Measurements from ENCODE around the gene ZRSR2. TPM values are rescaled to one million over a fixed set of nuclear protein-coding genes. Genes with fewer than 3 reads are reported as not detected.

The ZRSR2 gene
- polyA plus RNA-seq, 1 of the 3 experiments (the other 2 are of a cell fraction), result 14.3 TPM

- H3K27ac ChIP-seq (ENCODE audit: low read depth in 2 of 2, low read length in 1 of 2), result no peak overlapping the region
- no peak for TF ChIP-seq JUND (IDR thresholded peaks at IDR 0.05)
- no peak for TF ChIP-seq NRF1 (IDR thresholded peaks at IDR 0.05; ENCODE audit: low read depth, low read length)
- TF ChIP-seq FOXM1 (IDR thresholded peaks at IDR 0.05; ENCODE audit: low read depth), result no peak
- TF ChIP-seq EZH2phosphoT487 (IDR thresholded peaks at IDR 0.05; ENCODE audit: borderline replicate concordance, low read depth), result no peak
- no peak for TF ChIP-seq SMC3 (IDR thresholded peaks at IDR 0.05; ENCODE audit: low read depth, low read length)
- no peak for TF ChIP-seq EP300 (IDR thresholded peaks at IDR 0.05; ENCODE audit: borderline replicate concordance in 1 of 2, low read depth in 1 of 2, low read length in 1 of 2)
- TF ChIP-seq IRF3 (IDR thresholded peaks at IDR 0.05; ENCODE audit: low read depth, low read length), result no peak
- TF ChIP-seq ZBTB33 (IDR thresholded peaks at IDR 0.05; ENCODE audit: borderline replicate concordance, low read depth), result no peak
- TF ChIP-seq USF2 (IDR thresholded peaks at IDR 0.05; ENCODE audit: borderline replicate concordance, low read depth, low read length), result no peak
- no peak for TF ChIP-seq PBX3 (IDR thresholded peaks at IDR 0.05)
- POLR2A ChIA-PET, result no interaction called here
- no peaks in the 10 kb centered on the region for H4K20me1 ChIP-seq (ENCODE audit: insufficient read depth)
- H3K4me2 ChIP-seq, result no peak overlapping the region
- no peak for DNase-seq
- no peak overlapping the region for H3K9ac ChIP-seq
- H3K9me3 ChIP-seq, result no peaks in the 10 kb centered on the region
- no peaks in the 10 kb centered on the region; the same call in 1 of the 2 replicates for H3K27me3 ChIP-seq (ENCODE audit: insufficient read depth)
- H3K4me1 ChIP-seq (ENCODE audit: control insufficient read depth in 1 of 2, insufficient read depth in 2 of 2, low read depth in 1 of 2, low read length in 1 of 2), result peaks cover 6 to 9% of the 10 kb centered on the region in 2 experiments; a peak in 2 of 4 replicates
- H3K79me2 ChIP-seq (ENCODE audit: insufficient read depth), result peaks cover 4% of the 10 kb centered on the region; the same call in 1 of the 2 replicates
- 39% methylated on average over 1 of the region's 1 CpG for WGBS (ENCODE audit: low lambda C conversion rate)
- H3F3A ChIP-seq (replicated peaks; ENCODE audit: insufficient read depth), result peaks cover 16% of the 10 kb centered on the region
- H3K4me3 ChIP-seq (ENCODE audit: low read depth in 2 of 2, low read length in 1 of 2), result no peak overlapping the region
- H3K36me3 ChIP-seq (replicated peaks in 1 of 2; ENCODE audit: control insufficient read depth in 1 of 2, insufficient read depth in 2 of 2, low read length in 1 of 2), result no peaks in the 10 kb centered on the region
- CTCF ChIA-PET, result no interaction called here
- H2AFZ ChIP-seq (ENCODE audit: low read depth), result no peak overlapping the region
- no peaks in the 10 kb centered on the region for H3K9me2 ChIP-seq
These were observed 67.8 kb downstream of the ZRSR2 start for GRCh38 chrX:15858051-15858450.

GRCh38 chrX:15860921-15861320 lies 70.6 kb downstream of the ZRSR2 start:
- no peak overlapping the region for H3K27ac ChIP-seq (ENCODE audit: low read depth in 2 of 2, low read length in 1 of 2)
- 40% methylated on average over 3 of the region's 3 CpGs for WGBS (ENCODE audit: low lambda C conversion rate)
- H3K36me3 ChIP-seq (replicated peaks in 1 of 2; ENCODE audit: control insufficient read depth in 1 of 2, insufficient read depth in 2 of 2, low read length in 1 of 2), result no peaks in the 10 kb centered on the region
- H4K20me1 ChIP-seq (ENCODE audit: insufficient read depth), result no peaks in the 10 kb centered on the region
- no peak overlapping the region for H3K9ac ChIP-seq
- DNase-seq, result no peak
- peaks cover 1 to 3% of the 10 kb centered on the region in 2 experiments; a peak in 2 of 4 replicates for H3K4me1 ChIP-seq (ENCODE audit: control insufficient read depth in 1 of 2, insufficient read depth in 2 of 2, low read depth in 1 of 2, low read length in 1 of 2)
- CTCF ChIA-PET, result interaction anchor here (0.8 to 1.4 kb wide), 2 partner anchors 173 to 263 kb away, joined by 3 read pairs; partner anchors contain the start of gene GRPR
- H3K27me3 ChIP-seq (ENCODE audit: insufficient read depth), result peaks cover 9% of the 10 kb centered on the region; the same call in 1 of the 2 replicates
- H3K9me2 ChIP-seq, result no peaks in the 10 kb centered on the region
- no peak overlapping the region for H3K4me2 ChIP-seq
- H3K4me3 ChIP-seq (ENCODE audit: low read depth in 2 of 2, low read length in 1 of 2), result no peak overlapping the region
- H3K79me2 ChIP-seq (ENCODE audit: insufficient read depth), result no peaks in the 10 kb centered on the region
- peaks cover 6% of the 10 kb centered on the region for H3F3A ChIP-seq (replicated peaks; ENCODE audit: insufficient read depth)
- POLR2A ChIA-PET, result no interaction called here
- H2AFZ ChIP-seq (ENCODE audit: low read depth), result no peak overlapping the region
- H3K9me3 ChIP-seq, result no peaks in the 10 kb centered on the region
- no peak for TF ChIP-seq JUND (IDR thresholded peaks at IDR 0.05)
- no peak for TF ChIP-seq EP300 (IDR thresholded peaks at IDR 0.05; ENCODE audit: borderline replicate concordance in 1 of 2, low read depth in 1 of 2, low read length in 1 of 2)
- no peak for TF ChIP-seq FOXJ3 (CRISPR knock-in tag; IDR thresholded peaks at IDR 0.05)
- no peak for TF ChIP-seq RXRA (IDR thresholded peaks at IDR 0.05; ENCODE audit: borderline replicate concordance, low read depth)
- no peak for TF ChIP-seq MAX (IDR thresholded peaks at IDR 0.05; ENCODE audit: low read depth)
- no peak for TF ChIP-seq SIN3A (IDR thresholded peaks at IDR 0.05; ENCODE audit: borderline replicate concordance, low read depth, low read length)
- no peak for TF ChIP-seq TEAD4 (IDR thresholded peaks at IDR 0.05; ENCODE audit: borderline replicate concordance, insufficient read depth)
- TF ChIP-seq CHD2 (IDR thresholded peaks at IDR 0.05; ENCODE audit: low read length, partially characterized antibody), result no peak
- no peak for TF ChIP-seq MXI1 (IDR thresholded peaks at IDR 0.05; ENCODE audit: low read depth, low read length)
- no peak for TF ChIP-seq NRF1 (IDR thresholded peaks at IDR 0.05; ENCODE audit: low read depth, low read length)
- TF ChIP-seq POLR2AphosphoS5 (IDR thresholded peaks at IDR 0.05; ENCODE audit: low read depth, low read length), result no peak
- no peak for TF ChIP-seq ZBTB33 (IDR thresholded peaks at IDR 0.05; ENCODE audit: borderline replicate concordance, low read depth)
- TF ChIP-seq GATA2 (CRISPR knock-in tag; IDR thresholded peaks at IDR 0.05), result no peak
- TF ChIP-seq GABPA (IDR thresholded peaks at IDR 0.05; ENCODE audit: low read depth), result no peak
- TF ChIP-seq EZH2phosphoT487 (IDR thresholded peaks at IDR 0.05; ENCODE audit: borderline replicate concordance, low read depth), result no peak
